A673 (cell line): ENCODE measurements around the gene MARCHF2.

Source experiments
- EZH2 ChIP-seq: fragments of 200-600 bp; sonication (generic); IDR thresholded peaks from 2 replicates; pipeline ENCODE4 v1.6.1; 2017; ENCODE audit warnings: borderline replicate concordance, low read depth, mild to moderate bottlenecking, mixed read lengths, antibody characterized with exemption, low read length; ENCODE audit not compliant: poor library complexity, severe bottlenecking
- TF ChIP-seq, protein P1 (sequence below): fragments of 300-800, 200-600 bp; sonication (generic); conservative IDR thresholded peaks from 2 replicates; pipeline ENCODE4 v1.5.1; 2017; ENCODE audit warnings: low read depth, mild to moderate bottlenecking, antibody characterized with exemption, low read length, moderate library complexity, mixed read lengths

- TF ChIP-seq, protein P1, sequence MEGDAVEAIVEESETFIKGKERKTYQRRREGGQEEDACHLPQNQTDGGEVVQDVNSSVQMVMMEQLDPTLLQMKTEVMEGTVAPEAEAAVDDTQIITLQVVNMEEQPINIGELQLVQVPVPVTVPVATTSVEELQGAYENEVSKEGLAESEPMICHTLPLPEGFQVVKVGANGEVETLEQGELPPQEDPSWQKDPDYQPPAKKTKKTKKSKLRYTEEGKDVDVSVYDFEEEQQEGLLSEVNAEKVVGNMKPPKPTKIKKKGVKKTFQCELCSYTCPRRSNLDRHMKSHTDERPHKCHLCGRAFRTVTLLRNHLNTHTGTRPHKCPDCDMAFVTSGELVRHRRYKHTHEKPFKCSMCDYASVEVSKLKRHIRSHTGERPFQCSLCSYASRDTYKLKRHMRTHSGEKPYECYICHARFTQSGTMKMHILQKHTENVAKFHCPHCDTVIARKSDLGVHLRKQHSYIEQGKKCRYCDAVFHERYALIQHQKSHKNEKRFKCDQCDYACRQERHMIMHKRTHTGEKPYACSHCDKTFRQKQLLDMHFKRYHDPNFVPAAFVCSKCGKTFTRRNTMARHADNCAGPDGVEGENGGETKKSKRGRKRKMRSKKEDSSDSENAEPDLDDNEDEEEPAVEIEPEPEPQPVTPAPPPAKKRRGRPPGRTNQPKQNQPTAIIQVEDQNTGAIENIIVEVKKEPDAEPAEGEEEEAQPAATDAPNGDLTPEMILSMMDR, result no peak
- no peak for TF ChIP-seq EZH2
These were observed 52.9 kb downstream of the MARCHF2 start for GRCh38 chr19:8466018-8466417.
